ENCODE data around the gene DENND1A.

DNA sequence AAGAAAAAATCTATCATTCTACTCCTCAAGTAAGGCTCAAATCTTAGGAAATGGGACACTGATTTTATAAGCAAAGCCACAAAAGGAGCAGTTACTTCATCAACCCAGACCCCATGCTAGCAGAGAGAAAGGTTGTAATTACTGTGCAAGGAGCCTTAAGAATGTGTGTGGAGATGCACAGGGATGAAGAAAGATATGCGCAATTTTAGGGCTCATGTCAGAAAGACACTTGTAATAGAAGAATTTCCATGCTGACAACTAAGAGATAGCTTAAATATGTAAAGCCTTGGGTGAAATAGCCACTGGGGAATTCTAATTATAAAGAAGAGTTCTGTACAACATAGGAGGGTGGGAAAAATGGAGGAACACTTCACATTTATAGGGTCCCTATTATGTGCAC lies 432.1 kb downstream of the DENND1A start:
- TF ChIP-seq, protein P1, sequence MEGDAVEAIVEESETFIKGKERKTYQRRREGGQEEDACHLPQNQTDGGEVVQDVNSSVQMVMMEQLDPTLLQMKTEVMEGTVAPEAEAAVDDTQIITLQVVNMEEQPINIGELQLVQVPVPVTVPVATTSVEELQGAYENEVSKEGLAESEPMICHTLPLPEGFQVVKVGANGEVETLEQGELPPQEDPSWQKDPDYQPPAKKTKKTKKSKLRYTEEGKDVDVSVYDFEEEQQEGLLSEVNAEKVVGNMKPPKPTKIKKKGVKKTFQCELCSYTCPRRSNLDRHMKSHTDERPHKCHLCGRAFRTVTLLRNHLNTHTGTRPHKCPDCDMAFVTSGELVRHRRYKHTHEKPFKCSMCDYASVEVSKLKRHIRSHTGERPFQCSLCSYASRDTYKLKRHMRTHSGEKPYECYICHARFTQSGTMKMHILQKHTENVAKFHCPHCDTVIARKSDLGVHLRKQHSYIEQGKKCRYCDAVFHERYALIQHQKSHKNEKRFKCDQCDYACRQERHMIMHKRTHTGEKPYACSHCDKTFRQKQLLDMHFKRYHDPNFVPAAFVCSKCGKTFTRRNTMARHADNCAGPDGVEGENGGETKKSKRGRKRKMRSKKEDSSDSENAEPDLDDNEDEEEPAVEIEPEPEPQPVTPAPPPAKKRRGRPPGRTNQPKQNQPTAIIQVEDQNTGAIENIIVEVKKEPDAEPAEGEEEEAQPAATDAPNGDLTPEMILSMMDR (conservative IDR thresholded peaks at IDR 0.05; ENCODE audit: low read depth in 2 of 2): no peak
- TF ChIP-seq EZH2 (IDR thresholded peaks at IDR 0.05; ENCODE audit: low read depth, unreplicated experiment) (no peak), POLR2AphosphoS5 (IDR thresholded peaks at IDR 0.05; ENCODE audit: low read depth) (no peak)
- TF ChIP-seq, protein P2, sequence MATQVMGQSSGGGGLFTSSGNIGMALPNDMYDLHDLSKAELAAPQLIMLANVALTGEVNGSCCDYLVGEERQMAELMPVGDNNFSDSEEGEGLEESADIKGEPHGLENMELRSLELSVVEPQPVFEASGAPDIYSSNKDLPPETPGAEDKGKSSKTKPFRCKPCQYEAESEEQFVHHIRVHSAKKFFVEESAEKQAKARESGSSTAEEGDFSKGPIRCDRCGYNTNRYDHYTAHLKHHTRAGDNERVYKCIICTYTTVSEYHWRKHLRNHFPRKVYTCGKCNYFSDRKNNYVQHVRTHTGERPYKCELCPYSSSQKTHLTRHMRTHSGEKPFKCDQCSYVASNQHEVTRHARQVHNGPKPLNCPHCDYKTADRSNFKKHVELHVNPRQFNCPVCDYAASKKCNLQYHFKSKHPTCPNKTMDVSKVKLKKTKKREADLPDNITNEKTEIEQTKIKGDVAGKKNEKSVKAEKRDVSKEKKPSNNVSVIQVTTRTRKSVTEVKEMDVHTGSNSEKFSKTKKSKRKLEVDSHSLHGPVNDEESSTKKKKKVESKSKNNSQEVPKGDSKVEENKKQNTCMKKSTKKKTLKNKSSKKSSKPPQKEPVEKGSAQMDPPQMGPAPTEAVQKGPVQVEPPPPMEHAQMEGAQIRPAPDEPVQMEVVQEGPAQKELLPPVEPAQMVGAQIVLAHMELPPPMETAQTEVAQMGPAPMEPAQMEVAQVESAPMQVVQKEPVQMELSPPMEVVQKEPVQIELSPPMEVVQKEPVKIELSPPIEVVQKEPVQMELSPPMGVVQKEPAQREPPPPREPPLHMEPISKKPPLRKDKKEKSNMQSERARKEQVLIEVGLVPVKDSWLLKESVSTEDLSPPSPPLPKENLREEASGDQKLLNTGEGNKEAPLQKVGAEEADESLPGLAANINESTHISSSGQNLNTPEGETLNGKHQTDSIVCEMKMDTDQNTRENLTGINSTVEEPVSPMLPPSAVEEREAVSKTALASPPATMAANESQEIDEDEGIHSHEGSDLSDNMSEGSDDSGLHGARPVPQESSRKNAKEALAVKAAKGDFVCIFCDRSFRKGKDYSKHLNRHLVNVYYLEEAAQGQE (IDR thresholded peaks at IDR 0.05; ENCODE audit: unreplicated experiment): no peak
